Hippocampal formation (tissue), 2 donors: ENCODE results near the gene PNPLA5.

Experiments used
- DNase-seq, 2 donors: peaks; one replicate each; lab custom pipeline; 2025; lab: John Stamatoyannopoulos, UW

PNPLA5 gene

GRCh38 chr22:43838571-43839307 lies 53.1 kb downstream of the PNPLA5 start:
- DNase-seq = no peak

- no peak for DNase-seq
These were observed 53.7 kb downstream of the PNPLA5 start for GRCh38 chr22:43838161-43838560.

- no peak for DNase-seq
These were observed 54.1 kb downstream of the PNPLA5 start for GRCh38 chr22:43837666-43838065.

GRCh38 chr22:43835736-43836135 lies 56.1 kb downstream of the PNPLA5 start:
- DNase-seq = no peak

GRCh38 chr22:43835166-43835565 lies 56.6 kb downstream of the PNPLA5 start:
- DNase-seq = no peak

GRCh38 chr22:43833286-43834240 lies 58.2 kb downstream of the PNPLA5 start:
- DNase-seq = no peak

GRCh38 chr22:43832393-43833265 lies 59.2 kb downstream of the PNPLA5 start:
- no peak for DNase-seq

GRCh38 chr22:43831561-43832392 lies 60.0 kb downstream of the PNPLA5 start:
- DNase-seq = no peak

GRCh38 chr22:43830931-43831560 lies 60.8 kb downstream of the PNPLA5 start:
- no peak for DNase-seq

- no peak for DNase-seq
These were observed 61.6 kb downstream of the PNPLA5 start for GRCh38 chr22:43829904-43830851.
